ENCODE measurements around the gene SHPK. TPM values are rescaled to one million over a fixed set of nuclear protein-coding genes. Genes with fewer than 3 reads are reported as not detected.
A peak's percentile ranks its signal among the peaks of the same experiment; 100 is the strongest.

SHPK gene
- total and polyA plus RNA-seq, 9 of the 15 experiments (the other 6 are each of a cell fraction or from before 2014, with no cell fraction given): 2.5 to 16.3 (median 11.8) TPM

DNA sequence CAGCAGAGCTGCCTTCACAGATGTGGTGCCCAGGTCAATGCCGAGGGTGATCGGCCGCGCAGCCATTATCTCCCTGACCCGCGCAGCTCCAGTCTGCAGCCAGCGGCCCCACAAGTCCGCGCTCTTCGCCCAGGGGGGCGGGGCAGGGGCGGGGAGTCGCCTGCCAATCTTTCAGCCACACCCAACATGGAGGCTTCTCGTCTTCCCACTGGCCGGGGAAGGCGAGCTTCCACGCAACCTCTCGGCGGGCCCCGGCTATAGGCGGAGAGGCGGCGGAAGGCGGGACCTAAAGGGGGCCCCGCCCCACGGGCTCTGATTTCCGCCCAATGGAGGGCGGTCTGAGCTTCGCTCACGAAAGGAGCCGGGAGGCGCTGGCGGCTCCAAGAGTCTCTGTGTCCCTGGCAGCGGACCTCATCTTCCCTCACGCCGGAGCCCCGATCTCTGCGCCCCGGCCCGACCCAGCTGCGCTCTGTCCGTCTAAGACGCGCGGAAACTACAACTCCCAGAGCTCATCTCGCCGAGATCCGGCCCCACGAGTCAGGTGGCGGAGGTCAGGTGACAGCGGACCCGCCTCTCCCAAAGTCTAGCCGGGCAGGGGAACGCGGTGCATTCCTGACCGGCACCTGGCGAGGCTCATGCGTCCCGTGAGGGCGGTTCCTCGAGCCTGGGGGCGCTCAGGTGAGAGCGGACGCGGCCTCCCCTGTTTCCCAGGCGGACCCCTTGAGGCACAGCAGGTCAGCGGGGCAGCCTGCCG lies at the start of gene SHPK, which contains the start of gene CTNS (continued):
- TF ChIP-seq BRD9 (IDR thresholded peaks at IDR 0.05; ENCODE audit: low read depth, partially characterized antibody): no peak
- TF ChIP-seq LARP7 (IDR thresholded peaks at IDR 0.05): no peak
- no peak for TF ChIP-seq ILK (tag; IDR thresholded peaks at IDR 0.05; ENCODE audit: borderline replicate concordance, low read depth)
- no peak for TF ChIP-seq ZNF445 (CRISPR knock-in tag; IDR thresholded peaks at IDR 0.05; ENCODE audit: low read depth)
- no peak for TF ChIP-seq ZNF134 (CRISPR knock-in tag; conservative IDR thresholded peaks at IDR 0.05)
- TF ChIP-seq ZNF644 (tag; IDR thresholded peaks at IDR 0.05; ENCODE audit: low read depth): no peak
- no peak for TF ChIP-seq FOXK1 (CRISPR knock-in tag; IDR thresholded peaks at IDR 0.05; ENCODE audit: borderline replicate concordance)
- TF ChIP-seq RFX7 (CRISPR knock-in tag; IDR thresholded peaks at IDR 0.05): no peak
- no peak for TF ChIP-seq TCF7L2 (IDR thresholded peaks at IDR 0.05; ENCODE audit: low read depth, low read length)
- TF ChIP-seq GATAD2B (IDR thresholded peaks at IDR 0.05; ENCODE audit: borderline replicate concordance): no peak
- no peak for TF ChIP-seq ZNF551 (CRISPR knock-in tag; IDR thresholded peaks at IDR 0.05)

DNA sequence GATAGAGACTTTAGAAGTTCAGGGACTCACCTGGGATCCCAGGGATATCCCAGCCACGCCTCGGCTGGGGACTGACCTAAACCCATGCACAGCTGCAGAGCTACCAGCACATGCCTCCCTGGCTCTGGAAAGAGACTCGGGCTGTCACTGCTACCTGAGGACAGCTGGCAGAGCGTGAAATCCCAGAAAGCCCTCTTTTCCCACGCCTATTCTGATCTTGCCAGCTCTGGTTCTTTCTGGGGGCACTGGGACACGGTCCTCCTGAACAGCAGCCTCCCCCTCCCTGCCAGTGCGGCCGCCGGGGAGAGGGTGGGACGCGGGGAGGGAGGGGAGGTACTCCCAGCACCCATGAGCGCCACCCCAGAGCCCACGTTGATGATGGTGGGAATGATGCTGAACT lies 49.1 kb upstream of the SHPK start:
- ChIA-PET CTCF (ENCODE audit: low intra/inter-chr PET ratio) (interaction anchor here (0.6 kb wide), 1 partner anchor 142 kb away, joined by 3 read pairs; no protein-coding TSS in a partner anchor), POLR2A (interaction anchor here (0.6 to 0.7 kb wide), 2 partner anchors 235 to 1269 kb away, joined by 3 to 4 read pairs; no protein-coding TSS in a partner anchor)
- H3K27me3 ChIP-seq (ENCODE audit: control insufficient read depth in 2 of 2, insufficient read depth in 2 of 2, low read length in 2 of 2): peaks cover 0 to 11% of the 10 kb centered on the region in 2 experiments; a peak in 1 of 5 replicates
- H4K20me1 ChIP-seq (replicated peaks; ENCODE audit: control insufficient read depth, insufficient read depth, low read length): no peaks in the 10 kb centered on the region
- intact Hi-C loops (cut with micrococcal nuclease): loop anchor here (10.0 kb wide), 1 partner anchor 640 kb away; no protein-coding TSS in a partner anchor
- no peaks in the 10 kb centered on the region for H3K9me3 ChIP-seq (replicated peaks; ENCODE audit: control insufficient read depth, insufficient read depth, low read depth, low read length)
- no peaks in the 10 kb centered on the region for H3K79me2 ChIP-seq (ENCODE audit: control insufficient read depth, insufficient read depth, low read length)
- in situ Hi-C loops (cut with MboI): no loop called here
- peaks cover 0 to 17% of the 10 kb centered on the region in 2 experiments; a peak in 2 of 5 replicates for H3K4me1 ChIP-seq (replicated peaks in 1 of 2; ENCODE audit: control insufficient read depth in 2 of 2, insufficient read depth in 2 of 2, low read length in 2 of 2)
- no TSS peak for BruUV-seq (replicated peaks)
- no peak overlapping the region for H2AFZ ChIP-seq (ENCODE audit: low read depth, low read length)
- FAIRE-seq (no peak), DNase-seq (ENCODE audit: extremely low read depth in 1 of 4, low spot score in 3 of 4) (peak in 1 of 4 experiments; percentile 23), ATAC-seq (no peak)
- no peak overlapping the region for H3K4me2 ChIP-seq (ENCODE audit: insufficient read depth, low read length)
- no peak overlapping the region for H3K9ac ChIP-seq (ENCODE audit: insufficient read depth in 1 of 2, low read depth in 2 of 2, low read length in 2 of 2)
- H3K4me3 ChIP-seq: no peak overlapping the region
- H3K9me1 ChIP-seq (ENCODE audit: control insufficient read depth, insufficient read depth, low read length): no peaks in the 10 kb centered on the region
- WGBS (ENCODE audit: insufficient coverage, low coverage, missing lambda C conversion rate): 19% methylated on average over 8 of the region's 13 CpGs
- no peak overlapping the region for H3K27ac ChIP-seq (ENCODE audit: extremely low read depth, low read depth, low read length)
- no peaks in the 10 kb centered on the region for H3K36me3 ChIP-seq (ENCODE audit: control insufficient read depth, insufficient read depth, low read length)
- TF ChIP-seq, protein P1, sequence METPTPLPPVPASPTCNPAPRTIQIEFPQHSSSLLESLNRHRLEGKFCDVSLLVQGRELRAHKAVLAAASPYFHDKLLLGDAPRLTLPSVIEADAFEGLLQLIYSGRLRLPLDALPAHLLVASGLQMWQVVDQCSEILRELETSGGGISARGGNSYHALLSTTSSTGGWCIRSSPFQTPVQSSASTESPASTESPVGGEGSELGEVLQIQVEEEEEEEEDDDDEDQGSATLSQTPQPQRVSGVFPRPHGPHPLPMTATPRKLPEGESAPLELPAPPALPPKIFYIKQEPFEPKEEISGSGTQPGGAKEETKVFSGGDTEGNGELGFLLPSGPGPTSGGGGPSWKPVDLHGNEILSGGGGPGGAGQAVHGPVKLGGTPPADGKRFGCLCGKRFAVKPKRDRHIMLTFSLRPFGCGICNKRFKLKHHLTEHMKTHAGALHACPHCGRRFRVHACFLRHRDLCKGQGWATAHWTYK (CRISPR knock-in tag; IDR thresholded peaks at IDR 0.05): no peak
- TF ChIP-seq HMGXB4 (CRISPR knock-in tag; IDR thresholded peaks at IDR 0.05) (no peak), HCFC1 (IDR thresholded peaks at IDR 0.05; ENCODE audit: low read depth, low read length) (no peak), MIER1 (IDR thresholded peaks at IDR 0.05; ENCODE audit: low read depth) (no peak), NFXL1 (CRISPR knock-in tag; IDR thresholded peaks at IDR 0.05) (no peak)
- TF ChIP-seq, protein P2, sequence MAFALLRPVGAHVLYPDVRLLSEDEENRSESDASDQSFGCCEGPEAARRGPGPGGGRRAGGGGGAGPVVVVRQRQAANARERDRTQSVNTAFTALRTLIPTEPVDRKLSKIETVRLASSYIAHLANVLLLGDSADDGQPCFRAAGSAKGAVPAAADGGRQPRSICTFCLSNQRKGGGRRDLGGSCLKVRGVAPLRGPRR (CRISPR knock-in tag; IDR thresholded peaks at IDR 0.05): no peak

Measured in K562 (cell line).